Myometrial cell (primary cell): ENCODE results near the gene FOXK1. TPM values are rescaled to one million over a fixed set of nuclear protein-coding genes. Genes with fewer than 3 reads are reported as not detected.

Source experiments
- total RNA-seq: library from RNA; depleted of rRNA; stranded (reverse); fragments of >200 nt; gene quantifications from 2 replicates; pipeline ENCODE4 v1.2.3, GENCODE V29; 2015

Gene FOXK1
- total RNA-seq: 23.4 and 28.7 TPM in 2 replicates

GRCh38 chr7:4681886-4682620 is at the start of gene FOXK1:
Gene FOXK1, plus strand, starts transcription at chr7:4682295. Its CDS starts 14 bp downstream, at chr7:4682309.

GRCh38 chr7:4775250-4775847 is 93.3 kb downstream of the FOXK1 start, which contains the start of gene AP5Z1:
Gene AP5Z1, plus strand, starts transcription at chr7:4775623. Its CDS starts 93 bp downstream, at chr7:4775716.

Other genes starting within 250 kb of the FOXK1 start
- 22.5 and 32.3 TPM in 2 replicates for gene AP5Z1, start 93.3 kb downstream of the FOXK1 start, total RNA-seq
- under 0.01 TPM in 1 of 2 replicates, not detected in the other for gene PAPOLB, start 179.7 kb downstream of the FOXK1 start, total RNA-seq
- gene RADIL, start 201.4 kb downstream of the FOXK1 start, total RNA-seq: 0.58 and 1.6 TPM in 2 replicates